Superior temporal gyrus (tissue), 1 donor: Measurements from ENCODE around the gene PF4V1.

Experiments used
- DNase-seq: peaks from one replicate; pipeline ENCODE4 v3.0.0-alpha.2; 2016; ENCODE audit errors: extremely low spot score

PF4V1 gene, protein sequence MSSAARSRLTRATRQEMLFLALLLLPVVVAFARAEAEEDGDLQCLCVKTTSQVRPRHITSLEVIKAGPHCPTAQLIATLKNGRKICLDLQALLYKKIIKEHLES

DNA sequence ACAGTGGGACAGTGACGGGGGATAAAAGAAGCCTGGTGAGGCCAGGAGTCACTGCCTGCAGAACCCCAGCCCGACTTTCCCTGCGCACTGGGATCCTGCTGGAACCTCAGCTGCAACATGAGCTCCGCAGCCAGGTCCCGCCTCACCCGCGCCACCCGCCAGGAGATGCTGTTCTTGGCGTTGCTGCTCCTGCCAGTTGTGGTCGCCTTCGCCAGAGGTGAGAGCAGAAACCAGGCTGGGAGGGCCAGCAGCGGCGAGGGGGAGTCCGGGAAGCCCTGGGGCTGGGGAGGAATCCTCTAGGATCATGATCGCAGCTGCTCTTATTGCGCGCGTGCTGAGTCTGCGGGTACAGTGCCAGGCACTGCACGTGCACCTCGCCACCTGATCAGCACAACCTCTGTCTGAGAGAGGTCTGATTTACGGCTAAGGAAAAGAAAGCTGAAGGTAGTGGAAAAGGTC lies at the start of gene PF4V1:
Gene PF4V1 (plus strand): TSS at position 51 of the 459 bp plus-strand sequence. CDS start 67 bp downstream, at position 118.
- DNase-seq, result no peak

DNA sequence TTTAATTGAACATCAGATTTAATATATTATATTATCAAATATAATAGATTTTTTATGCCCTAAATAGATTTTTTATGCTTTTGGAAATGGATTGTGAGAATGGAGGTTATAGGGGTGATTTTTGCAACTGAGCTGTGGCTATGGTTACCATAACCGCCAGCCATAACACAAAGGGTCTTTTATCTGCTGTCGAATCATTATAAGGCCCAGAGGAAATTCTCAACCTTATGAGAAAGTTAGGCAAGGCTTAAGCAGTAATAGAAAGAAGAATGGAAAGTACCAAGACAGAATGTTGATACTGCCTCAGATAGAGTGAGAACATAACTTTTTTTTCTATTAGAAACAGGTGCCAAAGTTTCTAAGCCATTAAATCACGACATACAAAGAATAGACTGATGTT lies 42.9 kb upstream of the PF4V1 start:
- DNase-seq, result no peak

DNA sequence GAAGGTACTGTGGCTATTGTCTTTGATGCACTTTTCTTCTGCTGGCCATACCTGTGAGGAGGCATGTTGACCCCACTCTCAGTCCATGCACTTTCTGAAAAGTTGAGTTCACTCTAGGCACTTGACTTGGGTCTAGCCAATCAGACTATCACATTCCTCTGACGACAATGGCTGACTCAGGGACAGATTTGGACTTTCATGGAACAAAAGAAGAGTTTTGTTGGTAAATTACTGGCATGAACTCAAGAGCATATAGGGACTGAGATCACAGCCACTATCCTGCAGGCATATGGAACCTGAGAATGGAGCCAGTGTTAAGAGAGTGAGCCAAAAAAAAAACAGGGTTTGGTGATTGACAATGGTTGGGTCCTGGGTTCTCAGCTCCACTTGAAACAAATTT lies 41.3 kb upstream of the PF4V1 start:
- DNase-seq, result no peak

DNA sequence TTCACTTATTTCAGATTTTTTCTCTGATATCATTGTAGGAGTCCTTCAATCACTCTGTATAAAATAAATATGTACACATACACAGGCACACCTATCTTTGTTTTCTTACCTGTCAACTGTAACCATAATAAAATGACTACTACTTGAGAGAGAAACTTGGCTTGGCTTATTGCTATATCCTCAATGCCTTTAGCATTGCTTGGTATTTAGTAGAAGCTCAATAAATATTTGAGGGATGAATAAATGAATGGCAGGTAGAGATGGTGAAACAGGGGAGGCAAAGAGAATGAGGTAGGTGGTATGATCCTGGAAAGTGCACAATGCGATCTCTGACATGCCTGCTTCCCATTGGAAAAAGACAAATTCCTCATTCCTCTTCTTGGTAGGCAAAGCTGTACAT lies 38.4 kb upstream of the PF4V1 start:
- no peak for DNase-seq

DNA sequence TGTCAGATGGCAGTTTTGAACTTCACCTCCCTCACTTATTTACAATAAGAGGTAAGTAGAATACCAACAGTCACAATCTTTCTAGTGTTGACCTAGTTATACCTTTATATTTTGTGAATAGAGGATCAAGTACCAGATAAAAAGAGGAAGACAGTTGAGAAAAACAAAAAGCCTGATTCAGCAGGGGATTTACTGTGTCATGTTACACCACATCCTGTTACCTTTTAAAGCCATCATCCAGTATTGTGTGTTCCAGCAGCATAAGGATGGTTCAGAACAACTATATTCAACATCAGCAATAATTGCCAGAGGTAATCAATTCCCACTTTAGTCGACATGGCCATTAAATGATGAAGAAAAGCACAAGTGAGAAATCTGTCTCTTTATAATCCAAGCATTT lies 38.0 kb upstream of the PF4V1 start:
- no peak for DNase-seq

DNA sequence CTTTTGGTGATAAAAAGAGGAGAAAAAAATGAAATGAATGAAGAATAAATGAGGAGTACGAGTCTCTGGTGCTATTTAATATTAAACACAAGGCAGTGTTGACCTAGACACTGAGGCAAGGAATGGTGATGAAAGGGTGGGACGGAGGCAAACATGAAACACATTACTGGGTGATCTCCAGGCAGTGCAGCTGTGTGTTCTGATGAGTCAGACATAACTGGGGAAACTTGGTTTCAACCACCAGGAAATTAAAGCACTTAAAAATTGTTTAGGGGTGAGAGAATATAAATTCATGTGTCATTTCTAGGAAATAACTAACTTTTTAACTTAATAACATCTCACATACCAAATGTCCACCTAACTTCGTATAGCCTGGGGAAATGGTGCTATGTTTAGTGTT lies 36.3 kb upstream of the PF4V1 start:
- DNase-seq, result no peak

DNA sequence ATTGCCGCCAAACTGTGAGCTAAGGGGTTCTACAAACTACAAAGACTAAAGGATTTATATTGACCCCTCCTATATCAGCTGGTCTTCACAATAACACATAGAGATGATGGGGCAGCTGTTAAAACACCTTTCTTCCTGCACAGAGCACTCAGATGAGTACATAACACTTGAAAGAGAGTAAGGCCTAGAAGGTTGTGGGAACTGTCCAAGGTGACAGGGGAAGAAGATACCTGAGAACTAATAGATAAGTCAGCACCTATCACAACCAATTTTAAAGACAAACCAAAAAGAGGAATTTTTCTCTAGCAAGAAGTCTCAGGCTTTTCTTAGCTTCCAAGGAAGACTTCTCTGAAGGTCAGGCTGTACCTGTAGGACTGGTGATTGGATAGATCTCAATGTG lies 35.8 kb upstream of the PF4V1 start:
- DNase-seq, result no peak

DNA sequence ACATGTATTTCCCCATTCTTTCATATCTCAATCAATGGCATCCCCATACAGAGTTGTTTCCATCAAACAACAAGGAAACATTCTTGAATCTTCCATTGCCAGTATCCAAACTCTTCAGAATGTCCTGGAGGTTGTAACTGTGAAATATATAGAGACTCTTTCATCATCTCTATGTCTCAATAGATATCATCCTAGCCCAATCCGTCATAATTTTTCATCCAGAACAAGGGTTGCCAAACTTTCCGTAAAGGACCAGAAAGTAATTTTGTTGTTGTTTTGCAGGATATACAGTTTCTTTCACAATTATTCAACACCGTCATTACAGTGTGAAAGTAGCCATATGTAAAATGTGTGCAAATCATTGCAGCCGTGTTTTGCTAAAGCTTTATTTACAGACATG lies 31.8 kb upstream of the PF4V1 start:
- no peak for DNase-seq

DNA sequence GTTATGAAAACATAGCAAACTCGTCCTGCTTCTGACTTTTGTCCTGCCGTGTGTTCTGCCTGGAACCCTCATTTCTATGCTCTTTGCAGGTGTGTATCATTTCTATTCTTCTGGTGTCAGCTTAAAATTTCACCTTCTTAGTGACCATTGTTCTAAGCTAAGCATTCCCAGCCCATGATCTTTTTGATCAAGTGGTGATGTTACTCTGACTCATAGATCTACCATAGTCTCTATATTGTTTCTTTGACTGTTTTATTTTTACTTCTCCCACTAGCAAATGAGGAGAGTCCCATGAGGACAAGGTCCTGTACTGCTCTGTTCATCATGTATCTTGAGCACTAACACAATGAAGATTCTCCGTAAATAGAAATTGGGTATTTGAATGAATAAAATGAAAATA lies 30.7 kb upstream of the PF4V1 start:
- DNase-seq, result no peak

DNA sequence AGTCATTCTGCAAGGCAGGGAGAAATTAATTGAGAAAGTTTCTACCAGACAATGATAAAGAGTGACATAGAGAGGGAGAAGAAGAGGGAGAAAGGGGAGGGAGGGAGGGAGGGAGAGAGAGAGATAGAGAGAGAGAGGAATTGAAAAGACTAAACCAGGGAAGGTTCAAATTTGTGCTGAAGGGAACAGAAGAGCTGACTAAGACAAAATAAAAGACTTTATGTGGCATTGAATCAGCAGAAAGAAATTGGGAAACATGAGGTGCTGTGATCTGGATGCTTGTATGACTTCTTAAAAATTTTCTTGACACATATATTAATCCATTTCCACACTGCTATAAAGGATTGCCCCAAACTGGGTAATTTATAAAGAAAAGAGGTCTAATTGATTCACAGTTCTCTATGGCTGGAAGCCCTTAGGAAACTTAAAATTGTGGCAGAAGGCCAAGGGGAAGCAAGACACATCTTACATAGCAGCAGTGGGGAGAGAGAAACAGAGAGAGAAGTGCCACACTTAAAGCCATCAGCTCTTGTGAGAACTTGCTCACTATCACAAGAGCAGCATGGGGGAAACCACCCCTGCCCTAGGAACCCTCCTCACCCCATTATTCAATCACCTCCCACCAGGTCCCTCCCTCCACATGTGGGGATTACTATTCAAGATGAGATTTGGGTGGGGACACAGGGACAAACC lies 30.1 kb upstream of the PF4V1 start:
- DNase-seq, result no peak

DNA sequence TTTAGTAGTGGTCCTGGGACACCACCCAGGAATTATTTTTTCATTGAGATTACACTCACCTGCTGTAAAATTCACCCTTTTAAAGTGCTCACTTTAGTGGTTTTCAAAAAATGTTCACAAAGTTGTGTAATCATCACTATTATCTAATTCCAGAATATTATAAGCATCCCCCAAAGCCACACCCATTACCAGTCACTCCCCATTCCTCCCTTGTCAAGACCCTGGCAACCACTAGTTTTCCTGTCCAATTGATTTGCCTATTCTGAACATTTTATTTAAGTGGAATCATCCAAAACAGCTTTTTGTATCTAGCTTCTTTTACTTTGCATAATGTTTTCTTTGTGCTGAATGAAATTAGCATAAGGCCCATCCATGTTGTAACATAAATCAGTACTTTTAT lies 29.3 kb upstream of the PF4V1 start:
- no peak for DNase-seq

DNA sequence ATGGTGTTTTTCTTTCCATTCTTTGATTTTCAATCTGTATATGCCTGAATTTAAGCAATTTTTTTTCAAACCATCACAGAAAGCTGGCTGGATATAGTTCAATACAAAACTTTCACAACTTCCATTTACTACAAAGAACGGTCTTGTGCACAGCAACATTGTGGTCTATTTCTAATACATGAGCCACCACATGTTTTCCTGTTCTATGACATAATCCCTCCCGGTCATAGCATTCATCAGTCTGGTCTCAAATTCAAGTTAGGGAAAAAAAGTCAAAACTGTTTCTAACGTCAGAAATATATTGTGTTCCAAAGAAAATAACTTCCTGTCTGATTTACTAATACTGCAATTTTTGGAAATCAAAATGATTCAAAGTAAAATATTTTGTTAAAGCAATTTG lies 24.1 kb upstream of the PF4V1 start:
- DNase-seq, result no peak

DNA sequence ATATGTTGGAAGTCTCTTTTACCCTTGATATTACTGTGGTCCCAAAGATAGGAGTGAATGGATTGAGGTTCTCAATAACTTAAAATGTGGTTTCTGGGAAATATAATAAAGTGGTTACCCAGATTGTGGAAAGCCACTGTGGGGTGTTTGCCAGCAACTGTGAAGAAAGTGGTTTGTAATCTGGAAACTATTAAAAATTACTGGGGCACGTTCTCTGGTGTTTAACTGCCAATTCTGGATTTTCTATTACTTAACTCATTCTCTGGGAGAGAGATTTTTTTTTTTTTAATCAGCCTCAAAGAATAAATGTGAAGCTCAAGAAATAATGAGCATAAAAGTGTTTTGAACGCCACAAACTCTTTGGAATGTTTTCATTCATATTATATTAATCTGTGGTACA lies 21.5 kb upstream of the PF4V1 start:
- DNase-seq, result no peak

DNA sequence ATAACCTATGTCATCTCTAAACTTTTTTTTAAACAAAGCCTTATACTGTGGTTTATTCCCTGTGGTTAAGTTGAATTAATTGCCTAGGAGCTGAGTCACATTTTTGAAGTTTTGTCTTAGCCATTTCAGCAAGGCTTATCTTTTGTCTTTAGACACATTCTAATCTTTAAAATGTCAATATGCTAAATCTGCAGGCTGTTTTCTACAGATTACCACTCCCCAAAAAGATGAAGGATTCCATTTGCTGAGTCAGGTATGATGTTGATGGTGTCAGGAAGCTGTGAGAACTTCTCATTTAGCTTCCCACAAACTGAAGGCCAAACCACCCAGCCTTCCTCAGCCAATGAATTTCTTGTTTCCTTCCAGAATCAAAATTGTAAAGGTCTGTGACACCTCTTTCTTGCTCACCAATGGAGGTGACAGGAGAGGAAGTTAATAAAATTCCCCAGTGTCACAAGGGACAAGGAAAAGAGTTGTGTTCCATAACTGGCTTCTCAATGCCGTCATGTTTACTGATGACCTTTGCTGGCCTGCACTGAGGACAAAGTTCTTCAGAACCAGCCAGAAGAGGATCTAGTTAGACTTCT lies 20.4 kb upstream of the PF4V1 start:
- DNase-seq, result no peak

DNA sequence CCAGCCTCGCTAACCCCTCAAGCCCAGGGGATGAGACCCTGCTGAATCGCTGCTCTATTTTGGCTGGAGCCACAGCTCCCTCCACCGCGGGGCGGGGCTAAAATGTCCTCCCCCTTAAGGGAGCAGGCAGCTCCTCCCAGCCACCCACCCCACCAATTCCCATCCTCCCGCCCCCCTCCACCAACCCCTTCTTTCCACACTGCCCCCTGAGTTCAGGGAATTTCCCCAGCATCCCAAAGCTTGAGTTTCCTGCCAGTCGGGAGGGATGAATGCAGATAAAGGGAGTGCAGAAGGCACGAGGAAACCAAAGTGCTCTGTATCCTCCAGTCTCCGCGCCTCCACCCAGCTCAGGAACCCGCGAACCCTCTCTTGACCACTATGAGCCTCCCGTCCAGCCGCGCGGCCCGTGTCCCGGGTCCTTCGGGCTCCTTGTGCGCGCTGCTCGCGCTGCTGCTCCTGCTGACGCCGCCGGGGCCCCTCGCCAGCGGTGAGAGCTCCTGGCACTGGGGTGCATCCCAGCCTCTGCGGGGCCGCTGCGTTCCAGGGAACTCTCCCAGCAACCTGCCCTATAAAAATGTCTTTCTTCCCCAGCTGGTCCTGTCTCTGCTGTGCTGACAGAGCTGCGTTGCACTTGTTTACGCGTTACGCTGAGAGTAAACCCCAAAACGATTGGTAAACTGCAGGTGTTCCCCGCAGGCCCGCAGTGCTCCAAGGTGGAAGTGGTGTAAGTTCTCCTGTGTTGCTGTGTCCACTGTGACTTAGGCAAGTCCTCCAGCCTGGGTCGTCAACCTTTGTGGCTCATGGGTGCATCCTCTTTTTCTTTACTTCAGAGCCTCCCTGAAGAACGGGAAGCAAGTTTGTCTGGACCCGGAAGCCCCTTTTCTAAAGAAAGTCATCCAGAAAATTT lies 16.5 kb upstream of the PF4V1 start, which contains the start of gene CXCL6:
Gene CXCL6 (plus strand): TSS at position 306 of the 907 bp plus-strand sequence. CDS start 73 bp downstream, at position 379.
- DNase-seq, result no peak

DNA sequence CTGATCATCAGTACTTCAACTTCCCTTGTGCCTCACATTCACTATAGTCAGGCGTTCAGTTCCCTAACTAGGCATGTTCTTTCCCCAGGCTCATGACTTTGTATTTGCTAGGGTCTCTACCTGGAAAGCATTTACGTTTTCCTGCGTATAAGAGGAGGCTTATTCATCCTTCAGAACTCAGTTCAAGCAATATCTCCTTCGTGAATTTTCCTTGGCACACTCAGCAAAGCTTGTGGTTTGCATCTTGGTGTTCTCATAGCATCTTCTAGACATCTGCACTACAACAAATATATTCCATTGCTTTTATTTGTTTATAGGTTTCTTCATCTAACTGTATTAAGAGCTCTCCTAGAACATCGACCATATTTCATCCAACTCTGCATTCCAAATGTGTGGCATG lies 14.0 kb upstream of the PF4V1 start:
- DNase-seq, result no peak

DNA sequence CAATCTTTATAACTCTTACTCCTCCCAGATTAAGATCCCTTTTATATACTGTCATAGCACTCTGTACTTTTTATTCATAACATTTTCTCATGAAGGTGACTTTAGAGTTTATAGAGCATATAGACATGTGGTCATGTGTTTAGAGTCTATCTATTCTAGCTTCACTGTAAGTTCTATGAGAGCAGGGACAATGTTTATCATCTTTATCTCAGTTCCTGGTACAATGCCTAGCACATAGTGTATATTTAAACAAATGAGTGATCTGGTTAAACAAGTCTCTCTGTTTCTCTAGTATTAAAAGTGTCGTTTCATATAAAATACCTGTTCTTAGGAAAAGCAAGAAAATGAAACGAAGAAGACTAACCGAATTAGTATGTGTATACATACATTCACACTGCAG lies 13.4 kb upstream of the PF4V1 start:
- DNase-seq, result no peak

DNA sequence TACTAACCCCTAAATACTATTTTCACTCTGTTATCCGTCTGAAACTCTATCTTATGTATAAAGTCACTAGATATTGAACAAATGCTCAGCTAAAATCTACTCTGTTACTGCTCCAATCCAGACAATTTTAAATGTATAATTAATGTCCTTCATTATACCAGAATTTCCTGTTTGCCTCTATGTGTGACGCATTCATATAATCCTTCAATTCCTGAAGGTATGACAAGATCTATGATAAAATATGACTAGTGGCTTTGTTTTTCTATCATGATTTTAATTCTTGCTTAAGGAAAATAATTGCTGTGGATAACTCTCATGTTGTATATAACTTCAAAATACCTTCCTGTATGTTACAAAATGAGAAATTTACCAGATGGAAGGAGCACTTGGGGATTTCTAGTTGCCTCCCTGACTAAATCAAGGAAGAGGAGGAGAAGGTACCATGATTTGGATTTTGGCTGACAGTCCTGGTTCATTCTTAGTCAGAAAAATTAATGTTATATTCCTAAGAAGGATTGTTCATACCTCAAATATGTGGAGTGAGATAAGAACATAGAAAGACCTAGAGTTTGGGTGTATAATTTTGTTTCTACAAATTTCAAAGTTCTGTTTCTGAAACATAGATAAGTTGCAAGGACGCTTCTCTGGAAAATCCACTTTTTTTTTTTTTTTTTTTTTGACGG lies 11.7 kb upstream of the PF4V1 start:
- DNase-seq, result no peak

DNA sequence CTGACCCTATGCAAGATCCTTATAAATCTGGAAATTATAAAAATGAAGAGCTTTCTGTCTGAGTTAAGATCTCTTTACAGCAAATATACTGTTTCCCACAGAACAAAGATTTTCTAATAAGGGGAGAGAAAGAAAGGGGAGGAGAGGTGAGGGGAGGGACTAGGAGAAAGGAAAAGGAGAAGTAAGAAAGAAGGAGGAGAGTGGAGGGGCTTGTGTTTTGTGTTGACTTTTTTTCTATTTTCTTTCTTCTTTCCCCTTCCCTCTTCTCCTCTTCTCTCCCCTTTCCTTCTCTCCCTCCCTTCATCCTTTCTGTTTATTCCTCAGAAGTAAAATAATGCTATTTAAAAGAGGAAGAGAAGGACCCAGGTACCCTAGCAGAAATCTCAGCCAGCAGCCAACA lies 10.4 kb upstream of the PF4V1 start:
- DNase-seq, result no peak

DNA sequence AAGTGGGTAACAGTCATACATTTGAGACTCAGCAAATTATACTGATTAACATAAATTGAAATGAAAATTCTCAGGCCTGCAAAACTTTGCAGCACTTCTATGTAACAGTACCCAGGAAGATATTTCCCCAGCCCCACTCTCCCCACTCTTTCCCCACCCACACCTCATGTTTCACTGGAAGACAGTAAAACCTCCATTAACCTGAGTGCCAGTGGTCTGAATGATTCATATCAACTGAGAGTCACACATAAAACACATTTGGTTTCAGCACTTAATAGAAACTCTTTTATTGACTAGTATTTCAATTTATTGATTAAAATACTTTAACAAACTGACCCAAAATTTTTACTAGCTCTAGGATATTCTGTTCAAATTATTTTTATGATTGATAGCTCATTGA lies 9.7 kb upstream of the PF4V1 start:
- no peak for DNase-seq

DNA sequence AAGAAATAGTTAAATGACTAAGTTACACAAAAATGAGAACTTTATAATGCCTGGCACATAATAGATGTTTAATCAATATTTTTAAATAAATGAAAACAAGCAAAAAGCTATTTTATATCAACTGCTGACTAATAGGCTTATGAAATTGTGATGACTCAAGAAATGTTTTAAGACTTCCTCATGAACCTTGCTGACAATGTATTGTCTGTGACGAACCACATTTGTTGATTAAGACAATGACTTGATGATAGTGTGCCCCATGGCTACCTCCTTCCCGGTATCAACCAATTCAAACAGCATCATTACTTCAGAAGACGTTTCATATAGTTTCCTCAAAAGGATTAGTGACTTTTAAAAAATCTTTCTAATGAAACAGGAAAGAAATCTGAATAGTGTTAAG lies 8.8 kb upstream of the PF4V1 start:
- no peak for DNase-seq

DNA sequence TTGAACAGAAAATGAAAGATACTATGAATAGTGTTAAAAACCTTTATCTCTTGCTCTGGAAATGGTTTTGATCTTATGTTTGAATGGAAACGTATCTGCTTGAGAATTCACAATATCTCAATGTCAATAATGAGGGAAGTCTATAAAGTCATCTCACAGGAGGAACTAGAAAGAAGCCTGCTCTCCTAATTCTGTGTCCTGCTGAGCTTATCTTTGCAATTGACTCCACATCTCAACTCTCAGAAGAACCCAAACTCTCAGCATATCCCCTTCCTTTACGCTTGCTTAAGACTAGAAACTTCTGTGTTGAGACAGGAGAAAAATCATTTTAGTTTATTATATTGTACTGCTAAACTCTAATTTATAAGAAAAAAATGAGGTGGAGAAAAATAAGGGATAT lies 8.3 kb upstream of the PF4V1 start:
- no peak for DNase-seq
